ENCODE data around the gene RBPJL.

Gene RBPJL

GRCh38 chr20:45306431-45306982, at the start of gene RBPJL:
Gene RBPJL (plus strand): TSS chr20:45306840. CDS start chr20:45306923, 83 bp downstream.
- Mint-ChIP-seq H3K27me3 (ENCODE audit: low read depth, poor library complexity) (peaks cover 60% of the 10 kb centered on the region), H3K9me3 (peaks cover 6% of the 10 kb centered on the region), H3K4me3 (no peak within 1 kb of the TSS), H3K36me3 (ENCODE audit: low read depth) (no peaks in the 10 kb centered on the region), H3K4me1 (peaks cover 36% of the 10 kb centered on the region), H3K27ac (no peak within 1 kb of the TSS)
- TF ChIP-seq CTCF (IDR thresholded peaks at IDR 0.05), result peak; percentile 82
- peak; percentile 64 for DNase-seq

- Mint-ChIP-seq H3K36me3 (ENCODE audit: low read depth) (no peaks in the 10 kb centered on the region), H3K27me3 (ENCODE audit: low read depth, poor library complexity) (peaks cover 19% of the 10 kb centered on the region), H3K4me3 (no peak overlapping the region), H3K9me3 (no peaks in the 10 kb centered on the region), H3K4me1 (peaks cover 33% of the 10 kb centered on the region), H3K27ac (no peak overlapping the region)
- TF ChIP-seq CTCF (IDR thresholded peaks at IDR 0.05), result no peak
- no peak for DNase-seq
Measured at GRCh38 chr20:45257161-45257560, 49.5 kb upstream of the RBPJL start.

- no peak for TF ChIP-seq CTCF (IDR thresholded peaks at IDR 0.05)
- Mint-ChIP-seq H3K4me1 (peaks cover 33% of the 10 kb centered on the region), H3K27ac (no peak overlapping the region), H3K36me3 (ENCODE audit: low read depth) (no peaks in the 10 kb centered on the region), H3K4me3 (no peak overlapping the region), H3K27me3 (ENCODE audit: low read depth, poor library complexity) (peaks cover 18% of the 10 kb centered on the region), H3K9me3 (no peaks in the 10 kb centered on the region)
- no peak for DNase-seq
Measured at GRCh38 chr20:45257711-45258110, 48.9 kb upstream of the RBPJL start.

GRCh38 chr20:45258259-45258658, 48.4 kb upstream of the RBPJL start:
- Mint-ChIP-seq H3K4me3 (no peak overlapping the region), H3K27ac (no peak overlapping the region), H3K27me3 (ENCODE audit: low read depth, poor library complexity) (peaks cover 20% of the 10 kb centered on the region), H3K4me1 (peaks cover 33% of the 10 kb centered on the region), H3K36me3 (ENCODE audit: low read depth) (no peaks in the 10 kb centered on the region), H3K9me3 (no peaks in the 10 kb centered on the region)
- no peak for DNase-seq
- TF ChIP-seq CTCF (IDR thresholded peaks at IDR 0.05), result no peak

GRCh38 chr20:45258664-45259063, 48.0 kb upstream of the RBPJL start:
- no peak overlapping the region for H3K4me3 Mint-ChIP-seq
- no peak for TF ChIP-seq CTCF (IDR thresholded peaks at IDR 0.05)

GRCh38 chr20:45263556-45264266, 42.9 kb upstream of the RBPJL start:
- Mint-ChIP-seq H3K27ac (no peak overlapping the region), H3K36me3 (ENCODE audit: low read depth) (no peaks in the 10 kb centered on the region), H3K4me3 (no peak overlapping the region), H3K4me1 (peaks cover 27% of the 10 kb centered on the region), H3K9me3 (no peaks in the 10 kb centered on the region), H3K27me3 (ENCODE audit: low read depth, poor library complexity) (peaks cover 20% of the 10 kb centered on the region)
- TF ChIP-seq CTCF (IDR thresholded peaks at IDR 0.05), result no peak
- no peak for DNase-seq

More at GRCh38 chr20:45258664-45259063, 48.0 kb upstream of the RBPJL start:
- Mint-ChIP-seq H3K4me1 (peaks cover 33% of the 10 kb centered on the region), H3K36me3 (ENCODE audit: low read depth) (no peaks in the 10 kb centered on the region), H3K27me3 (ENCODE audit: low read depth, poor library complexity) (peaks cover 17% of the 10 kb centered on the region), H3K27ac (no peak overlapping the region), H3K9me3 (no peaks in the 10 kb centered on the region)
- no peak for DNase-seq

Measured in nephron progenitor cell (in vitro differentiated cells).